Measurements from ENCODE around the gene ADORA2B. TPM values are rescaled to one million over a fixed set of nuclear protein-coding genes. Genes with fewer than 3 reads are reported as not detected.
"Not testable (repeated sequence)": the region's sequence is repeated elsewhere in the genome, so short reads cannot be mapped to it uniquely, and the experiment has no call there.

Gene ADORA2B
- total and polyA plus RNA-seq, 2 experiments from 2014 or later: 11.4 to 11.7 TPM

- Histone ChIP-seq H3K4me2 (no peak overlapping the region), H3K27ac (no peak overlapping the region), H4K20me1 (ENCODE audit: insufficient read depth, poor library complexity, severe bottlenecking) (no peaks in the 10 kb centered on the region), H3K4me3 (no peak overlapping the region), H3K9me2 (replicated peaks; ENCODE audit: insufficient read depth) (no peaks in the 10 kb centered on the region), H3K27me3 (no peaks in the 10 kb centered on the region), H3K36me3 (replicated peaks; ENCODE audit: insufficient read depth, low read depth) (no peaks in the 10 kb centered on the region), H3K9me3 (ENCODE audit: low read depth) (no peaks in the 10 kb centered on the region), H3K79me2 (no peaks in the 10 kb centered on the region), H2AFZ (no peak overlapping the region), H3K4me1 (ENCODE audit: insufficient read depth) (peaks cover 3% of the 10 kb centered on the region)
- TF ChIP-seq CTCF (IDR thresholded peaks at IDR 0.05; ENCODE audit: poor library complexity) (no peak), EZH2 (IDR thresholded peaks at IDR 0.05; ENCODE audit: borderline replicate concordance) (no peak), EZH2phosphoT487 (IDR thresholded peaks at IDR 0.05; ENCODE audit: low read depth, severe bottlenecking, unreplicated experiment) (no peak)
- 80% methylated on average over 6 of the region's 6 CpGs for WGBS (ENCODE audit: low lambda C conversion rate, missing lambda C conversion rate)
- DNase-seq (ENCODE audit: low spot score): no peak
Observed at GRCh38 chr17:15930426-15930825, 14.5 kb upstream of the ADORA2B start.

GRCh38 chr17:15931394-15931793, 13.5 kb upstream of the ADORA2B start:
- no peaks in the 10 kb centered on the region for H3K36me3 ChIP-seq (replicated peaks; ENCODE audit: insufficient read depth, low read depth)
- H4K20me1 ChIP-seq (ENCODE audit: insufficient read depth, poor library complexity, severe bottlenecking): no peaks in the 10 kb centered on the region
- no peak overlapping the region for H2AFZ ChIP-seq
- DNase-seq (ENCODE audit: low spot score): no peak
- H3K9me2 ChIP-seq (replicated peaks; ENCODE audit: insufficient read depth): no peaks in the 10 kb centered on the region
- H3K79me2 ChIP-seq: no peaks in the 10 kb centered on the region
- H3K27ac ChIP-seq: no peak overlapping the region
- no peaks in the 10 kb centered on the region for H3K27me3 ChIP-seq
- H3K9me3 ChIP-seq (ENCODE audit: low read depth): no peaks in the 10 kb centered on the region
- no peak overlapping the region for H3K4me3 ChIP-seq
- TF ChIP-seq EZH2 (IDR thresholded peaks at IDR 0.05; ENCODE audit: borderline replicate concordance) (no peak), EZH2phosphoT487 (IDR thresholded peaks at IDR 0.05; ENCODE audit: low read depth, severe bottlenecking, unreplicated experiment) (no peak), CTCF (IDR thresholded peaks at IDR 0.05; ENCODE audit: poor library complexity) (no peak)
- no peaks in the 10 kb centered on the region for H3K4me1 ChIP-seq (ENCODE audit: insufficient read depth)
- no peak overlapping the region for H3K4me2 ChIP-seq

GRCh38 chr17:15934866-15935265, 10.1 kb upstream of the ADORA2B start:
- Histone ChIP-seq H4K20me1 (ENCODE audit: insufficient read depth, poor library complexity, severe bottlenecking) (no peaks in the 10 kb centered on the region), H3K79me2 (no peaks in the 10 kb centered on the region), H3K4me1 (ENCODE audit: insufficient read depth) (no peaks in the 10 kb centered on the region), H3K9me2 (replicated peaks; ENCODE audit: insufficient read depth) (no peaks in the 10 kb centered on the region), H3K9me3 (ENCODE audit: low read depth) (no peaks in the 10 kb centered on the region), H3K27me3 (no peaks in the 10 kb centered on the region), H2AFZ (no peak overlapping the region), H3K4me3 (no peak overlapping the region), H3K36me3 (replicated peaks; ENCODE audit: insufficient read depth, low read depth) (no peaks in the 10 kb centered on the region), H3K4me2 (no peak overlapping the region), H3K27ac (no peak overlapping the region)
- WGBS (ENCODE audit: low lambda C conversion rate, missing lambda C conversion rate): 92% methylated on average over 5 of the region's 5 CpGs
- TF ChIP-seq EZH2 (IDR thresholded peaks at IDR 0.05; ENCODE audit: borderline replicate concordance) (no peak), CTCF (IDR thresholded peaks at IDR 0.05; ENCODE audit: poor library complexity) (no peak), EZH2phosphoT487 (IDR thresholded peaks at IDR 0.05; ENCODE audit: low read depth, severe bottlenecking, unreplicated experiment) (no peak)
- DNase-seq (ENCODE audit: low spot score): no peak

- WGBS (ENCODE audit: low lambda C conversion rate, missing lambda C conversion rate): 99% methylated on average over 7 of the region's 7 CpGs
- Histone ChIP-seq H3K9me3 (ENCODE audit: low read depth) (no peaks in the 10 kb centered on the region), H3K27ac (no peak overlapping the region), H3K4me1 (ENCODE audit: insufficient read depth) (no peaks in the 10 kb centered on the region), H3K36me3 (replicated peaks; ENCODE audit: insufficient read depth, low read depth) (no peaks in the 10 kb centered on the region), H3K4me2 (no peak overlapping the region), H3K9me2 (replicated peaks; ENCODE audit: insufficient read depth) (no peaks in the 10 kb centered on the region), H3K27me3 (no peaks in the 10 kb centered on the region), H4K20me1 (ENCODE audit: insufficient read depth, poor library complexity, severe bottlenecking) (no peaks in the 10 kb centered on the region), H3K4me3 (no peak overlapping the region), H2AFZ (no peak overlapping the region), H3K79me2 (no peaks in the 10 kb centered on the region)
- DNase-seq (ENCODE audit: low spot score): no peak
- no peak for TF ChIP-seq EZH2phosphoT487 (IDR thresholded peaks at IDR 0.05; ENCODE audit: low read depth, severe bottlenecking, unreplicated experiment)
- TF ChIP-seq CTCF (IDR thresholded peaks at IDR 0.05; ENCODE audit: poor library complexity): no peak
- TF ChIP-seq EZH2 (IDR thresholded peaks at IDR 0.05; ENCODE audit: borderline replicate concordance): no peak
Observed at GRCh38 chr17:15935891-15936290, 9.0 kb upstream of the ADORA2B start.

- WGBS (ENCODE audit: low lambda C conversion rate, missing lambda C conversion rate): 100% methylated on average over 4 of the region's 4 CpGs
- not testable (repeated sequence) for H4K20me1 ChIP-seq (ENCODE audit: insufficient read depth, poor library complexity, severe bottlenecking); H3K4me2 ChIP-seq; H3K27ac ChIP-seq; H3K4me3 ChIP-seq; H3K9me2 ChIP-seq (replicated peaks; ENCODE audit: insufficient read depth); H3K27me3 ChIP-seq; H3K9me3 ChIP-seq (ENCODE audit: low read depth); DNase-seq (ENCODE audit: low spot score); H3K36me3 ChIP-seq (replicated peaks; ENCODE audit: insufficient read depth, low read depth); H2AFZ ChIP-seq; H3K4me1 ChIP-seq (ENCODE audit: insufficient read depth); H3K79me2 ChIP-seq
Observed at GRCh38 chr17:15936481-15936880, 8.4 kb upstream of the ADORA2B start.

Measured in hepatocyte (in vitro differentiated cells).